Heart left ventricle (tissue), 16 donors: Measurements from ENCODE around the gene EXOSC6. TPM values are rescaled to one million over a fixed set of nuclear protein-coding genes. Genes with fewer than 3 reads are reported as not detected.

Experiments used
- ATAC-seq, 4 donors: fragments of 200-7000 bp; cut with Tn5 transposase; one replicate each; pipeline ENCODE4 v1.9.1; 2020 to 2022; ENCODE audit warnings: moderate library complexity in 4 of 4, mild to moderate bottlenecking in 3 of 4, moderate number of reproducible peaks in 1 of 4
- DNase-seq, 5 donors: peaks; one replicate each; pipeline ENCODE4 v3.0.0-alpha.2; 2020
- H3K27ac ChIP-seq, 12 donors: fragments of 200-600 bp; sonication (generic) in 4 of 12; one replicate each; pipeline versions ENCODE4 v1.5.0 to v1.8.0; 2016 to 2022; ENCODE audit warnings: mild to moderate bottlenecking in 2 of 12
- H3K27me3 ChIP-seq, 9 donors: fragments of 200-600 bp; sonication (generic) in 2 of 9; one replicate each; pipeline versions ENCODE4 v1.5.1 to v1.8.0; 2016 to 2022; ENCODE audit warnings: mild to moderate bottlenecking in 3 of 9
- H3K36me3 ChIP-seq, 9 donors: fragments of 200-600 bp; sonication (generic) in 2 of 9; one replicate each; pipeline versions ENCODE4 v1.5.0 to v1.8.0; 2018 to 2022; ENCODE audit warnings: mild to moderate bottlenecking in 2 of 9
- H3K4me1 ChIP-seq, 12 donors: fragments of 200-600 bp; sonication (generic) in 4 of 12; one replicate each; pipeline versions ENCODE4 v1.5.0 to v1.8.0; 2016 to 2022; ENCODE audit warnings: mild to moderate bottlenecking in 3 of 12
- H3K4me3 ChIP-seq, 12 donors: fragments of 200-600 bp; sonication (generic) in 4 of 12; one replicate each; pipeline versions ENCODE4 v1.5.0 to v1.8.0; 2017 to 2022; ENCODE audit warnings: mild to moderate bottlenecking in 9 of 12, moderate library complexity in 4 of 12
- H3K9me3 ChIP-seq, 12 donors: fragments of 200-600 bp; sonication (generic) in 4 of 12; one replicate each; pipeline versions ENCODE4 v1.5.0 to v1.8.0; 2016 to 2022; ENCODE audit warnings: mild to moderate bottlenecking in 1 of 12
- CTCF ChIP-seq, 12 donors: fragments of 200-600 bp; sonication (generic) in 4 of 12; IDR thresholded peaks; one replicate each; pipeline versions ENCODE4 v1.5.0 to v1.8.0; 2018 to 2022; ENCODE audit warnings: antibody characterized with exemption in 12 of 12, mild to moderate bottlenecking in 5 of 12
- POLR2A ChIP-seq, 2 donors: fragments of 450-650 bp; IDR thresholded peaks; one replicate each; pipeline ENCODE4 v1.6.1; 2017; ENCODE audit warnings: antibody characterized with exemption in 2 of 2, mild to moderate bottlenecking in 2 of 2, moderate library complexity in 2 of 2
- WGBS, 4 donors: extraction: QIAGEN DNeasy Blood & Tissue Kit in 2 of 4; methylation state at CpG; one replicate each; pipeline versions ENCODE4 v1.1.5 to v1.1.7; 2013 to 2018; 5-methylcytosine and 5-hydroxymethylcytosine counted together
- intact Hi-C, 10 donors: fragments of 100-400 bp; cut with DNase I; formaldehyde crosslinking; loops; one replicate each; pipeline versions ENCODE4 v1.11.1 to v1.14.2; 2022
- polyA plus RNA-seq, 2 donors: library from polyadenylated mRNA; stranded (reverse); fragments of 200-250 nt; gene quantifications; one replicate each; pipeline ENCODE4 v1.2.3, GENCODE V29; 2013
- total RNA-seq, 9 donors: library from RNA; depleted of rRNA in 2 of 9; stranded (reverse); fragments of >200 nt in 2 of 9; fragmentation: NEBNext Ultra II Directional in 3 of 9; extraction: Animal tissue kit (Norgen Biotek cat#: 25700) in 3 of 9; gene quantifications; one replicate each; pipeline versions ENCODE4 v1.1.0 to v1.2.4, GENCODE V29; 2016 to 2023
- donor health status: ischemic (EF 13 %, LVEDD 7.1; RV severe dilation, severe dysfunction).
- donor health status: healthy with polysubstance abuse.
- donor health status: DM: no; HTN: yes; CAD: no.
- donor health status: DM: no; HTN: no; CAD: no.
- donor health status: ischemic (EF 25% LVEDD 6.9; RV normal size, moderate dysfunction).
- donor health status: ischemic (EF 25% LVEDD 5.7; RV mildly dilated, moderate dysfunction).
- donor health status: healthy.
- donor health status: DM: yes; HTN: yes; CAD: no.
- donor health status: ischemic (EF 35%, LVEDD 5.7; RV mildly dilated, moderate dysfunction).
- donor health status: nonischemic (EF 11% LVEDD 7.7; RV severe dilation, severe dysfunction).
- donor health status: DM: yes; HTN: yes; CAD: no.
- donor health status: PGD.
- donor health status: ischemic (EF 29% LVEDD 5.4; RV normal size, mild dysfunction).
- donor health status: nonischemic (EF 23%, LVEDD 6.1; RV moderate dilation, normal function).

Gene EXOSC6
- total and polyA plus RNA-seq, 11 donors = 7.1 to 19.2 (median 13.7) TPM

DNA sequence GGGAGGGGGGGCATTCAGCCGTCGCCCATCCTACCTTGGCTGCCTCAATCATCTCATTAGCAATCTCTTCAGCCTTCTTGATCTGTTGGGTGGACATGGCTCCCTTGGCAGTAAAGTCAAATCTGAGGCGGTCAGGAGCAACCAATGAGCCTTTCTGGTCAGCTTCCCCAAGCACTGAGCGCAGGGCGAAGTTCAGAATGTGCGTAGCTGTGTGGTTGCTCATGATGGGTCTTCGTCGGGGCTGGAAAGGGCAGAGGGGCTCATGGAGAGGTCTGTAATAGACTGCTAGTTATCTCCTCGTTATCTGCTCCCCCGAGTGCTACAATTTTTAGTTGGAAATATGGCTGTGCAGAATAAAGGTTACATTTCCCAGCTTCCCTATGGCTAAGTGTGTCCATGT, 7.2 kb upstream of the EXOSC6 start:
- WGBS, 4 donors = 95 to 98% (median 96%) methylated on average over 10 of the region's 10 CpGs

GRCh38 chr16:70258065-70258464, 6.3 kb upstream of the EXOSC6 start:
- H3K4me1 ChIP-seq = peaks cover 0 to 8% (median 0%) of the 10 kb centered on the region in 12 donors
- WGBS, 4 donors = 91 to 94% (median 92%) methylated on average over 11 to 14 of the region's 14 CpGs
- intact Hi-C loops = no loop called here
- H3K36me3 ChIP-seq = peaks cover 0 to 100% (median 100%) of the 10 kb centered on the region in 9 donors
- no peaks in the 10 kb centered on the region for H3K27me3 ChIP-seq
- no peaks in the 10 kb centered on the region for H3K9me3 ChIP-seq
- H3K4me3 ChIP-seq = no peak overlapping the region
- ATAC-seq (no peak), DNase-seq (no peak)
- H3K27ac ChIP-seq = no peak overlapping the region
- TF ChIP-seq POLR2A (IDR thresholded peaks at IDR 0.05) (no peak), CTCF (IDR thresholded peaks at IDR 0.05) (no peak)

More for the DNA sequence above, 7.2 kb upstream of the EXOSC6 start:
- intact Hi-C loops = no loop called here
- Histone ChIP-seq H3K4me3 (no peak overlapping the region), H3K4me1 (peaks cover 0 to 8% (median 0%) of the 10 kb centered on the region in 12 donors), H3K27ac (no peak overlapping the region), H3K36me3 (peaks cover 0 to 100% (median 99%) of the 10 kb centered on the region in 9 donors), H3K9me3 (no peaks in the 10 kb centered on the region), H3K27me3 (no peaks in the 10 kb centered on the region)
- TF ChIP-seq POLR2A (IDR thresholded peaks at IDR 0.05) (no peak), CTCF (IDR thresholded peaks at IDR 0.05) (no peak)
- no peak for ATAC-seq
- no peak for DNase-seq

- ATAC-seq (no peak), DNase-seq (no peak)
- intact Hi-C loops = no loop called here
- Histone ChIP-seq H3K36me3 (peaks cover 0 to 100% (median 100%) of the 10 kb centered on the region in 9 donors), H3K4me1 (peaks cover 0 to 8% (median 0%) of the 10 kb centered on the region in 12 donors), H3K27ac (no peak overlapping the region), H3K27me3 (no peaks in the 10 kb centered on the region), H3K4me3 (no peak overlapping the region), H3K9me3 (no peaks in the 10 kb centered on the region)
- no peak for TF ChIP-seq CTCF (IDR thresholded peaks at IDR 0.05)
- TF ChIP-seq POLR2A (IDR thresholded peaks at IDR 0.05) = no peak
- 34 to 46% (median 41%) methylated on average over 4 of the region's 4 CpGs for WGBS, 4 donors
Observed at GRCh38 chr16:70257391-70257790, 5.7 kb upstream of the EXOSC6 start.

DNA sequence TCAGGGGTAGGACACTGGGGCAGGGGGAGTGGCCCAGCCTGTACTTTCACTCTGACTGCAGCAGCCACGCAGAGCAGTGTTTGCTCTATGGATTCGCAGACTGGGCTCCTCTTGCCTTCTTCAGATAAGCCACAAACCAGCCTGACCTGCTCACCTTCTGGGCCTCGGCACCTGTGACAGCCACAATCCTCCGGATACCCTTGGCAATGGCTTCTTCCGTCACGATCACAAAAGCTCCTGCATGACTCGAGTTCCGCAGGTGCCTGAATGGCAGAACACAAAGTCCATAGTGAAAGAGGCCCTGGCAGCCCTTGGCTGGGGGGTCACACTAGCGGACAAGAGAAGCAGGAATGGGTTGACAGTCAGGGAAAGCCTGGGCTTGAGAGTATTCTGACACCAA, 3.8 kb upstream of the EXOSC6 start:
- Histone ChIP-seq H3K4me3 (no peak overlapping the region), H3K4me1 (peaks cover 0 to 15% (median 4%) of the 10 kb centered on the region in 12 donors), H3K9me3 (no peaks in the 10 kb centered on the region), H3K27ac (no peak overlapping the region), H3K36me3 (peaks cover 0 to 87% (median 86%) of the 10 kb centered on the region in 9 donors), H3K27me3 (no peaks in the 10 kb centered on the region)
- no peak for DNase-seq
- no peak for TF ChIP-seq CTCF (IDR thresholded peaks at IDR 0.05)
- no peak for TF ChIP-seq POLR2A (IDR thresholded peaks at IDR 0.05)
- ATAC-seq = no peak
- intact Hi-C loops = no loop called here
- WGBS, 4 donors = 94 to 97% (median 96%) methylated on average over 8 to 9 of the region's 9 CpGs
